GM21526 (cell line): ENCODE results near the gene RWDD4.
A peak's percentile ranks its signal among the peaks of the same experiment; 100 is the strongest.

Experiments
- ATAC-seq: cut with Tn5 transposase; IDR thresholded peaks from one replicate; pipeline ENCODE4 v1.9.1; 2021; ENCODE audit warnings: moderate library complexity; ENCODE audit not compliant: unreplicated experiment, low FRiP score

The RWDD4 gene

GRCh38 chr4:183659029-183659871 is at the start of gene RWDD4, which contains the start of gene TRAPPC11:
RWDD4 (minus strand) TSS chr4:183659185; CDS start chr4:183658952, 233 bp downstream.
TRAPPC11 (plus strand) TSS chr4:183659293; CDS start chr4:183663868, 4,575 bp downstream.
- ATAC-seq, result peak; percentile 99

- ATAC-seq, result no peak
Observed at GRCh38 chr4:183702492-183702891, 43.5 kb upstream of the RWDD4 start.

- no peak for ATAC-seq
Observed at GRCh38 chr4:183700407-183700806, 41.4 kb upstream of the RWDD4 start.

- ATAC-seq, result no peak
Observed at GRCh38 chr4:183698909-183699308, 39.9 kb upstream of the RWDD4 start.

- ATAC-seq, result no peak
Observed at GRCh38 chr4:183691897-183692296, 32.9 kb upstream of the RWDD4 start.

GRCh38 chr4:183691006-183691405 is 32.0 kb upstream of the RWDD4 start:
- ATAC-seq, result no peak

- ATAC-seq, result no peak
Observed at GRCh38 chr4:183688216-183688615, 29.2 kb upstream of the RWDD4 start.

- no peak for ATAC-seq
Observed at GRCh38 chr4:183686461-183686860, 27.5 kb upstream of the RWDD4 start.

- no peak for ATAC-seq
Observed at GRCh38 chr4:183681119-183681518, 22.1 kb upstream of the RWDD4 start.

GRCh38 chr4:183675625-183676024 is 16.6 kb upstream of the RWDD4 start:
- ATAC-seq, result no peak

- ATAC-seq, result no peak
Observed at GRCh38 chr4:183674153-183674552, 15.2 kb upstream of the RWDD4 start.

- ATAC-seq, result no peak
Observed at GRCh38 chr4:183670960-183671555, 12.1 kb upstream of the RWDD4 start.

GRCh38 chr4:183670251-183670650 is 11.3 kb upstream of the RWDD4 start:
- ATAC-seq, result no peak

- no peak for ATAC-seq
Observed at GRCh38 chr4:183666088-183666487, 7.1 kb upstream of the RWDD4 start.

- ATAC-seq, result no peak
Observed at GRCh38 chr4:183659872-183660242, 872 bp upstream of the RWDD4 start.

- peak; percentile 29 for ATAC-seq
Observed at GRCh38 chr4:183658362-183659028, 490 bp downstream of the RWDD4 start.

GRCh38 chr4:183657564-183657963 is 1.4 kb downstream of the RWDD4 start:
- ATAC-seq, result no peak

- no peak for ATAC-seq
Observed at GRCh38 chr4:183645326-183645725, 13.7 kb downstream of the RWDD4 start.

GRCh38 chr4:183639291-183639690 is 19.7 kb downstream of the RWDD4 start:
- no peak for ATAC-seq

- no peak for ATAC-seq
Observed at GRCh38 chr4:183638436-183638835, 20.5 kb downstream of the RWDD4 start.

- ATAC-seq, result no peak
Observed at GRCh38 chr4:183637461-183637860, 21.5 kb downstream of the RWDD4 start.
